ENCODE results near the gene PRODH2.
"Not testable (repeated sequence)": the region's sequence is repeated elsewhere in the genome, so short reads cannot be mapped to it uniquely, and the experiment has no call there.

Gene PRODH2

GRCh38 chr19:35842666-35843272 lies 30.1 kb upstream of the PRODH2 start:
- DNase-seq, result no peak

- DNase-seq, result no peak
These were observed 29.4 kb upstream of the PRODH2 start for GRCh38 chr19:35841961-35842595.

GRCh38 chr19:35836096-35836495 lies 23.5 kb upstream of the PRODH2 start:
- not testable (repeated sequence) for DNase-seq

- DNase-seq, result no peak
These were observed 21.3 kb upstream of the PRODH2 start for GRCh38 chr19:35833972-35834371.

GRCh38 chr19:35832054-35832453 lies 19.4 kb upstream of the PRODH2 start:
- no peak for DNase-seq

- no peak for DNase-seq
These were observed 18.3 kb upstream of the PRODH2 start for GRCh38 chr19:35830986-35831385.

GRCh38 chr19:35828692-35829301 lies 16.2 kb upstream of the PRODH2 start:
- peak; percentile 82 for DNase-seq

GRCh38 chr19:35824150-35824549 lies 11.5 kb upstream of the PRODH2 start:
- DNase-seq, result no peak

- no peak for DNase-seq
These were observed 9.9 kb upstream of the PRODH2 start for GRCh38 chr19:35822579-35822978.

- no peak for DNase-seq
These were observed 5.8 kb upstream of the PRODH2 start for GRCh38 chr19:35818445-35818844.

- DNase-seq, result no peak
These were observed 4.2 kb upstream of the PRODH2 start for GRCh38 chr19:35816846-35817245.

GRCh38 chr19:35816262-35816661 lies 3.6 kb upstream of the PRODH2 start:
- no peak for DNase-seq

GRCh38 chr19:35813043-35813890 lies 622 bp upstream of the PRODH2 start:
- no peak for DNase-seq

GRCh38 chr19:35811317-35812219 lies 1.1 kb downstream of the PRODH2 start:
- DNase-seq, result no peak

GRCh38 chr19:35807633-35808032 lies 5.0 kb downstream of the PRODH2 start:
- no peak for DNase-seq

GRCh38 chr19:35806597-35806996 lies 6.0 kb downstream of the PRODH2 start:
- DNase-seq, result no peak

- DNase-seq, result no peak
These were observed 7.0 kb downstream of the PRODH2 start for GRCh38 chr19:35805526-35806102.

GRCh38 chr19:35801828-35802227 lies 10.8 kb downstream of the PRODH2 start:
- no peak for DNase-seq

GRCh38 chr19:35797663-35798062 lies 15.0 kb downstream of the PRODH2 start:
- DNase-seq, result no peak

GRCh38 chr19:35796645-35797542 lies 15.8 kb downstream of the PRODH2 start:
- no peak for DNase-seq

GRCh38 chr19:35795564-35795963 lies 17.1 kb downstream of the PRODH2 start:
- DNase-seq, result not testable (repeated sequence)
